GM12872 (cell line): Measurements from ENCODE around the gene WDR75.

Source experiments
- CTCF ChIP-seq: IDR thresholded peaks from 3 replicates; pipeline ENCODE4 v1.5.1; 2011; ENCODE audit warnings: low read depth, mild to moderate bottlenecking, low read length, moderate library complexity; ENCODE audit not compliant: insufficient read depth

WDR75 gene

GRCh38 chr2:189425676-189426075, 15.6 kb upstream of the WDR75 start:
- TF ChIP-seq CTCF: no peak

GRCh38 chr2:189426886-189427285, 14.4 kb upstream of the WDR75 start:
- no peak for TF ChIP-seq CTCF

- no peak for TF ChIP-seq CTCF
Observed at GRCh38 chr2:189427872-189428271, 13.4 kb upstream of the WDR75 start.

- no peak for TF ChIP-seq CTCF
Observed at GRCh38 chr2:189437926-189438325, 3.3 kb upstream of the WDR75 start.

GRCh38 chr2:189439342-189439741, 1.9 kb upstream of the WDR75 start:
- peak; percentile 29; the same call in 1 of the 3 replicates for TF ChIP-seq CTCF

GRCh38 chr2:189440644-189440946, 679 bp upstream of the WDR75 start:
- TF ChIP-seq CTCF: no peak

GRCh38 chr2:189441709-189442074, 418 bp downstream of the WDR75 start:
- TF ChIP-seq CTCF: no peak

- no peak for TF ChIP-seq CTCF
Observed at GRCh38 chr2:189442468-189442867, 1.2 kb downstream of the WDR75 start.
